HEK293 (cell line): ENCODE data around the gene CHM.
A peak's percentile ranks its signal among the peaks of the same experiment; 100 is the strongest.

Experiments
- CTCF ChIA-PET: fragments of 350-600 bp; formaldehyde crosslinking; extraction: SDS; loops from one replicate; lab custom pipeline; 2021; ENCODE audit warnings: antibody characterized with exemption; lab: Yijun Ruan, JAX
- POLR2A ChIA-PET: fragments of 300-600 bp; formaldehyde crosslinking; extraction: SDS; loops from one replicate; lab custom pipeline; 2020; ENCODE audit warnings: antibody characterized with exemption, inconsistent platforms; lab: Yijun Ruan, JAX
- H3K27ac ChIP-seq: fragments of 200-500 bp; sonication (Bioruptor generic); 2 replicates; pipeline ENCODE4 v1.5.1; 2014; ENCODE audit warnings: low read depth, low read length, control low read depth, inconsistent platforms; ENCODE audit errors: extremely low read depth
- H3K36me3 ChIP-seq, 2 experiments: fragments of 200-500 bp in 1 of 2; sonication (Bioruptor generic) in 1 of 2; 1 replicate in 1 of 2; 2 replicates in 1 of 2; pipeline ENCODE4 v1.5.1; 2014 to 2017; ENCODE audit warnings: inconsistent platforms in 2 of 2, low read length in 2 of 2; ENCODE audit not compliant: control insufficient read depth in 2 of 2, insufficient read depth in 1 of 2
- H3K4me1 ChIP-seq: fragments of 200-500 bp; sonication (Bioruptor generic); 2 replicates; pipeline ENCODE4 v1.5.1; 2014; ENCODE audit warnings: mild to moderate bottlenecking, low read length, inconsistent platforms; ENCODE audit not compliant: control insufficient read depth, insufficient read depth
- H3K4me3 ChIP-seq: 2 replicates; pipeline ENCODE4 v1.5.1; 2011; ENCODE audit warnings: low read depth, mild to moderate bottlenecking, control low read depth, low read length, moderate library complexity
- H3K9me3 ChIP-seq: fragments of 200-500 bp; sonication (Bioruptor generic); 2 replicates; pipeline ENCODE4 v1.5.1; 2014; ENCODE audit warnings: low read depth, low read length, inconsistent platforms; ENCODE audit not compliant: control insufficient read depth, insufficient read depth
- GLIS2 ChIP-seq: fragments of 450-650 bp; formaldehyde crosslinking; IDR thresholded peaks from 2 replicates; pipeline ENCODE4 v1.5.1; 2016; ENCODE audit warnings: missing biosample characterization, missing genetic modification characterization
- HOXD13 ChIP-seq: sonication (generic); formaldehyde crosslinking; IDR thresholded peaks from 2 replicates; pipeline ENCODE4 v1.8.0; 2022; ENCODE audit warnings: missing genetic modification reagents, borderline replicate concordance
- ZFP37 ChIP-seq: fragments of 450-650 bp; formaldehyde crosslinking; IDR thresholded peaks from 2 replicates; pipeline ENCODE4 v1.5.1; 2016; ENCODE audit warnings: missing biosample characterization, missing genetic modification characterization
- ZNF140 ChIP-seq: fragments of 450-650 bp; formaldehyde crosslinking; IDR thresholded peaks from 2 replicates; pipeline ENCODE4 v1.5.1; 2016; ENCODE audit warnings: missing biosample characterization, missing genetic modification characterization
- ZNF146 ChIP-seq: fragments of 450-650 bp; formaldehyde crosslinking; IDR thresholded peaks from 2 replicates; pipeline ENCODE4 v1.5.1; 2016; ENCODE audit warnings: missing biosample characterization, missing genetic modification characterization
- ZNF155 ChIP-seq: fragments of 450-650 bp; formaldehyde crosslinking; IDR thresholded peaks from 2 replicates; pipeline ENCODE4 v1.5.1; 2016; ENCODE audit warnings: missing biosample characterization, missing genetic modification characterization
- ZNF266 ChIP-seq: fragments of 450-650 bp; formaldehyde crosslinking; IDR thresholded peaks from 2 replicates; pipeline ENCODE4 v1.5.1; 2016; ENCODE audit warnings: missing biosample characterization, missing genetic modification characterization, low read depth
- ZNF335 ChIP-seq: fragments of 450-650 bp; formaldehyde crosslinking; conservative IDR thresholded peaks from 2 replicates; pipeline ENCODE4 v1.5.1; 2016; ENCODE audit warnings: missing biosample characterization, missing genetic modification characterization
- ZNF426 ChIP-seq: fragments of 450-650 bp; formaldehyde crosslinking; IDR thresholded peaks from 2 replicates; pipeline ENCODE4 v1.5.1; 2017; ENCODE audit warnings: missing biosample characterization, missing genetic modification characterization, mild to moderate bottlenecking, inconsistent platforms, moderate library complexity
- ZNF544 ChIP-seq: fragments of 450-650 bp; formaldehyde crosslinking; IDR thresholded peaks from 2 replicates; pipeline ENCODE4 v1.5.0; 2017; ENCODE audit warnings: missing biosample characterization, missing genetic modification characterization
- ZNF624 ChIP-seq: fragments of 450-650 bp; formaldehyde crosslinking; IDR thresholded peaks from 2 replicates; pipeline ENCODE4 v1.5.1; 2017; ENCODE audit warnings: missing biosample characterization, missing genetic modification characterization
- ZNF654 ChIP-seq: fragments of 450-650 bp; formaldehyde crosslinking; IDR thresholded peaks from 2 replicates; pipeline ENCODE4 v1.5.1; 2016; ENCODE audit warnings: low read depth, missing biosample characterization, missing genetic modification characterization
- ZNF658 ChIP-seq: fragments of 450-650 bp; formaldehyde crosslinking; IDR thresholded peaks from 2 replicates; pipeline ENCODE4; 2016; ENCODE audit warnings: missing biosample characterization, missing genetic modification characterization
- ZNF660 ChIP-seq: fragments of 450-650 bp; IDR thresholded peaks from 2 replicates; pipeline ENCODE4 v1.5.1; 2018; ENCODE audit warnings: missing biosample characterization, mild to moderate bottlenecking, missing genetic modification characterization
- ZNF670 ChIP-seq: fragments of 450-650 bp; formaldehyde crosslinking; IDR thresholded peaks from 2 replicates; pipeline ENCODE4 v1.5.1; 2016; ENCODE audit warnings: missing biosample characterization, missing genetic modification characterization, low read depth
- ZNF843 ChIP-seq: fragments of 450-650 bp; formaldehyde crosslinking; IDR thresholded peaks from 2 replicates; pipeline ENCODE4 v1.5.1; 2016; ENCODE audit warnings: missing biosample characterization, missing genetic modification characterization
- TF ChIP-seq, protein P1 (sequence below): fragments of 450-650 bp; formaldehyde crosslinking; IDR thresholded peaks from 2 replicates; pipeline ENCODE4 v1.5.1; 2017; ENCODE audit warnings: missing biosample characterization, missing genetic modification characterization
- TF ChIP-seq, protein P2 (sequence below): fragments of 450-650 bp; formaldehyde crosslinking; IDR thresholded peaks from 2 replicates; pipeline ENCODE4 v1.5.1; 2016; ENCODE audit warnings: missing biosample characterization, missing genetic modification characterization
- TF ChIP-seq, protein P3 (sequence below): fragments of 450-650 bp; formaldehyde crosslinking; IDR thresholded peaks from 2 replicates; pipeline ENCODE4; 2016; ENCODE audit warnings: missing biosample characterization, missing genetic modification characterization
- TF ChIP-seq, protein P4 (sequence below): fragments of 450-650 bp; formaldehyde crosslinking; IDR thresholded peaks from 2 replicates; pipeline ENCODE4 v1.5.1; 2016; ENCODE audit warnings: missing biosample characterization, missing genetic modification characterization
- TF ChIP-seq, protein P5 (sequence below): fragments of 450-650 bp; formaldehyde crosslinking; IDR thresholded peaks from 2 replicates; pipeline ENCODE4 v1.5.1; 2017; ENCODE audit warnings: missing biosample characterization, missing genetic modification characterization
- TF ChIP-seq, protein P6 (sequence below): fragments of 450-650 bp; formaldehyde crosslinking; IDR thresholded peaks from 2 replicates; pipeline ENCODE4 v1.5.1; 2016; ENCODE audit warnings: missing biosample characterization, missing genetic modification characterization
- TF ChIP-seq, protein P7 (sequence below): fragments of 450-650 bp; formaldehyde crosslinking; IDR thresholded peaks from 2 replicates; pipeline ENCODE4 v1.5.1; 2016; ENCODE audit warnings: missing biosample characterization, missing genetic modification characterization

The CHM gene

DNA sequence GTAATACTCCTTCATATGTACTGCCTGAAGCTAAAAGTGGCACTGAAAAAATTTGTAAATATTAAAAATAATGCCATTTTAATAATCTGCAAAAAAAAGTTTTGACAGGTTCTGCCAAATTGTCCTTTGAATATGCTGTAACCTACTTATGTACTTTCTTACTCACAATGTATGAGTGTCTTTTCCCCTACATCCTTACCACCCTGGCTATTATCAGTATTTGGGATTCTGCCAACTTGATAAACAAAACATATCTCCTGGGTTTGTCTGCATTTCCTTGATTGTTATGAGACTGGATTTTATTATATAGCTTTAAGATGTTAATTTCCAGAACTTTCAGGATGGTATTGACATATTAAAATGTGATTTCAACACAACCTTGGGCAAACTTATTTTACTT, 187.9 kb downstream of the CHM start:
- Histone ChIP-seq H3K27ac (no peak overlapping the region), H3K4me1 (no peaks in the 10 kb centered on the region), H3K4me3 (no peak overlapping the region), H3K36me3 (peaks cover 0 to 3% of the 10 kb centered on the region in 2 experiments; a peak in 2 of 3 replicates), H3K9me3 (no peaks in the 10 kb centered on the region; the same call in none of the 2 replicates)
- ChIA-PET POLR2A (no interaction called here), CTCF (no interaction called here)
- TF ChIP-seq ZFP37 (no peak), ZNF155 (tag by site-specific recombination) (no peak), ZNF660 (no peak), ZNF426 (tag by site-specific recombination) (no peak), HOXD13 (CRISPR knock-in tag) (no peak), ZNF266 (tag by site-specific recombination) (no peak)
- TF ChIP-seq, protein P1, sequence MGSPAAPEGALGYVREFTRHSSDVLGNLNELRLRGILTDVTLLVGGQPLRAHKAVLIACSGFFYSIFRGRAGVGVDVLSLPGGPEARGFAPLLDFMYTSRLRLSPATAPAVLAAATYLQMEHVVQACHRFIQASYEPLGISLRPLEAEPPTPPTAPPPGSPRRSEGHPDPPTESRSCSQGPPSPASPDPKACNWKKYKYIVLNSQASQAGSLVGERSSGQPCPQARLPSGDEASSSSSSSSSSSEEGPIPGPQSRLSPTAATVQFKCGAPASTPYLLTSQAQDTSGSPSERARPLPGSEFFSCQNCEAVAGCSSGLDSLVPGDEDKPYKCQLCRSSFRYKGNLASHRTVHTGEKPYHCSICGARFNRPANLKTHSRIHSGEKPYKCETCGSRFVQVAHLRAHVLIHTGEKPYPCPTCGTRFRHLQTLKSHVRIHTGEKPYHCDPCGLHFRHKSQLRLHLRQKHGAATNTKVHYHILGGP (tag by site-specific recombination): no peak
- TF ChIP-seq, protein P2, sequence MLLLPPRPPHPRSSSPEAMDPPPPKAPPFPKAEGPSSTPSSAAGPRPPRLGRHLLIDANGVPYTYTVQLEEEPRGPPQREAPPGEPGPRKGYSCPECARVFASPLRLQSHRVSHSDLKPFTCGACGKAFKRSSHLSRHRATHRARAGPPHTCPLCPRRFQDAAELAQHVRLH: no peak
- TF ChIP-seq, protein P3, sequence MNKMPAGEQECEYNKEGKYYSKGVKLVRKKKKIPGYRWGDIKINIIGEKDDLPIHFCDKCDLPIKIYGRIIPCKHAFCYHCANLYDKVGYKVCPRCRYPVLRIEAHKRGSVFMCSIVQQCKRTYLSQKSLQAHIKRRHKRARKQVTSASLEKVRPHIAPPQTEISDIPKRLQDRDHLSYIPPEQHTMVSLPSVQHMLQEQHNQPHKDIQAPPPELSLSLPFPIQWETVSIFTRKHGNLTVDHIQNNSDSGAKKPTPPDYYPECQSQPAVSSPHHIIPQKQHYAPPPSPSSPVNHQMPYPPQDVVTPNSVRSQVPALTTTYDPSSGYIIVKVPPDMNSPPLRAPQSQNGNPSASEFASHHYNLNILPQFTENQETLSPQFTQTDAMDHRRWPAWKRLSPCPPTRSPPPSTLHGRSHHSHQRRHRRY (tag by site-specific recombination): no peak

DNA sequence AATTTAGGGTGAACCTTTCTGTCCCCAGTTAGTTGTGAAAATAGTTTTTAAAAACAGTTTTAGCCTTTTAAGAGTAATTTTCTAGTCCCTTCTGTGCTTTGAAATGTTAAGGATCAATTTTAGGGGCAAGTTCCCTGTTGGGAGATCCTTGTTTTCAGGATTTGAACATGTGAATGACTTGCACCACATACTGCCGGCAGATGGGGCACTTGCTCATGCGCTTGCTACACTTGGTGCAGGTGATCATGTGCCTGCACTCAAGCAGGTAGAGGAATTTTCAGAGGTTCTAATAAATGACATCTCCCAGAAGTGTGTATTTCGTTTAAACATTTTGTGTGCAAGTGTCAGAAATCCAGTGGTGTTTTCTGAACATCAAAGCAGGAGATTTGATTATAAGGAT, 195.9 kb downstream of the CHM start:
- Histone ChIP-seq H3K4me3 (no peak overlapping the region), H3K36me3 (no peaks in the 10 kb centered on the region; a peak in 1 of 3 replicates), H3K4me1 (no peaks in the 10 kb centered on the region), H3K27ac (no peak overlapping the region), H3K9me3 (no peaks in the 10 kb centered on the region; the same call in 1 of the 2 replicates)
- TF ChIP-seq GLIS2 (tag by site-specific recombination): no peak
- peak; percentile 52 for TF ChIP-seq ZNF654 (tag by site-specific recombination)
- TF ChIP-seq, protein P4, sequence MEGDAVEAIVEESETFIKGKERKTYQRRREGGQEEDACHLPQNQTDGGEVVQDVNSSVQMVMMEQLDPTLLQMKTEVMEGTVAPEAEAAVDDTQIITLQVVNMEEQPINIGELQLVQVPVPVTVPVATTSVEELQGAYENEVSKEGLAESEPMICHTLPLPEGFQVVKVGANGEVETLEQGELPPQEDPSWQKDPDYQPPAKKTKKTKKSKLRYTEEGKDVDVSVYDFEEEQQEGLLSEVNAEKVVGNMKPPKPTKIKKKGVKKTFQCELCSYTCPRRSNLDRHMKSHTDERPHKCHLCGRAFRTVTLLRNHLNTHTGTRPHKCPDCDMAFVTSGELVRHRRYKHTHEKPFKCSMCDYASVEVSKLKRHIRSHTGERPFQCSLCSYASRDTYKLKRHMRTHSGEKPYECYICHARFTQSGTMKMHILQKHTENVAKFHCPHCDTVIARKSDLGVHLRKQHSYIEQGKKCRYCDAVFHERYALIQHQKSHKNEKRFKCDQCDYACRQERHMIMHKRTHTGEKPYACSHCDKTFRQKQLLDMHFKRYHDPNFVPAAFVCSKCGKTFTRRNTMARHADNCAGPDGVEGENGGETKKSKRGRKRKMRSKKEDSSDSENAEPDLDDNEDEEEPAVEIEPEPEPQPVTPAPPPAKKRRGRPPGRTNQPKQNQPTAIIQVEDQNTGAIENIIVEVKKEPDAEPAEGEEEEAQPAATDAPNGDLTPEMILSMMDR (tag by site-specific recombination): peak; percentile 24; the same call in 1 of the 2 replicates
- no peak for TF ChIP-seq ZNF670 (tag by site-specific recombination)
- POLR2A ChIA-PET: no interaction called here
- CTCF ChIA-PET: interaction anchor here (0.6 to 2.3 kb wide), 4 partner anchors 12 to 1848 kb away, joined by 3 to 10 read pairs (median 4); no protein-coding TSS in a partner anchor

DNA sequence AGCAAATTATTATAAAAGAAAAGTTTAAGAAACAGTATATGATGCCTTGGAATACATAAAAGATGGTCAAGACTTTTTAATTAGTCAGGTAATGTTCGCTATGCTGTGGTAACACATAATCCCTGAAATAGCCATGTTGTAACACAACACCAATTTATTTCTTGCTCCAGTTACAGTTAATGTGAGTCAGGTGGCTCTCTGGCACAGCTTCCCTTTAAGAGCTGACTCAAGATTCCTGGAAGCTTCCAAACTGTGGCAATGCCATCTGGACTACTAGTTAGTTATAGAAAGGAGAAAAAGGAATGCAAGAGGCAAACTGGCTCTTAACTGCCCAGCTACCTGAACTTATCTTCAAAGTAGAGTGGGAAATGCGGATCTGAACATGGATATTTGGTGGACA, 210.5 kb downstream of the CHM start:
- POLR2A ChIA-PET: no interaction called here
- CTCF ChIA-PET: no interaction called here
- no peak overlapping the region for H3K4me3 ChIP-seq
- TF ChIP-seq ZNF658 (tag by site-specific recombination): no peak
- TF ChIP-seq, protein P5, sequence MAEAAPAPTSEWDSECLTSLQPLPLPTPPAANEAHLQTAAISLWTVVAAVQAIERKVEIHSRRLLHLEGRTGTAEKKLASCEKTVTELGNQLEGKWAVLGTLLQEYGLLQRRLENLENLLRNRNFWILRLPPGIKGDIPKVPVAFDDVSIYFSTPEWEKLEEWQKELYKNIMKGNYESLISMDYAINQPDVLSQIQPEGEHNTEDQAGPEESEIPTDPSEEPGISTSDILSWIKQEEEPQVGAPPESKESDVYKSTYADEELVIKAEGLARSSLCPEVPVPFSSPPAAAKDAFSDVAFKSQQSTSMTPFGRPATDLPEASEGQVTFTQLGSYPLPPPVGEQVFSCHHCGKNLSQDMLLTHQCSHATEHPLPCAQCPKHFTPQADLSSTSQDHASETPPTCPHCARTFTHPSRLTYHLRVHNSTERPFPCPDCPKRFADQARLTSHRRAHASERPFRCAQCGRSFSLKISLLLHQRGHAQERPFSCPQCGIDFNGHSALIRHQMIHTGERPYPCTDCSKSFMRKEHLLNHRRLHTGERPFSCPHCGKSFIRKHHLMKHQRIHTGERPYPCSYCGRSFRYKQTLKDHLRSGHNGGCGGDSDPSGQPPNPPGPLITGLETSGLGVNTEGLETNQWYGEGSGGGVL (tag by site-specific recombination): no peak
- no peak for TF ChIP-seq ZNF544 (tag by site-specific recombination)
- no peak for TF ChIP-seq ZNF843
- TF ChIP-seq, protein P6, sequence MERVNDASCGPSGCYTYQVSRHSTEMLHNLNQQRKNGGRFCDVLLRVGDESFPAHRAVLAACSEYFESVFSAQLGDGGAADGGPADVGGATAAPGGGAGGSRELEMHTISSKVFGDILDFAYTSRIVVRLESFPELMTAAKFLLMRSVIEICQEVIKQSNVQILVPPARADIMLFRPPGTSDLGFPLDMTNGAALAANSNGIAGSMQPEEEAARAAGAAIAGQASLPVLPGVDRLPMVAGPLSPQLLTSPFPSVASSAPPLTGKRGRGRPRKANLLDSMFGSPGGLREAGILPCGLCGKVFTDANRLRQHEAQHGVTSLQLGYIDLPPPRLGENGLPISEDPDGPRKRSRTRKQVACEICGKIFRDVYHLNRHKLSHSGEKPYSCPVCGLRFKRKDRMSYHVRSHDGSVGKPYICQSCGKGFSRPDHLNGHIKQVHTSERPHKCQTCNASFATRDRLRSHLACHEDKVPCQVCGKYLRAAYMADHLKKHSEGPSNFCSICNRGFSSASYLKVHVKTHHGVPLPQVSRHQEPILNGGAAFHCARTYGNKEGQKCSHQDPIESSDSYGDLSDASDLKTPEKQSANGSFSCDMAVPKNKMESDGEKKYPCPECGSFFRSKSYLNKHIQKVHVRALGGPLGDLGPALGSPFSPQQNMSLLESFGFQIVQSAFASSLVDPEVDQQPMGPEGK (tag by site-specific recombination): no peak
- TF ChIP-seq ZNF140 (tag by site-specific recombination): no peak
- TF ChIP-seq, protein P7, sequence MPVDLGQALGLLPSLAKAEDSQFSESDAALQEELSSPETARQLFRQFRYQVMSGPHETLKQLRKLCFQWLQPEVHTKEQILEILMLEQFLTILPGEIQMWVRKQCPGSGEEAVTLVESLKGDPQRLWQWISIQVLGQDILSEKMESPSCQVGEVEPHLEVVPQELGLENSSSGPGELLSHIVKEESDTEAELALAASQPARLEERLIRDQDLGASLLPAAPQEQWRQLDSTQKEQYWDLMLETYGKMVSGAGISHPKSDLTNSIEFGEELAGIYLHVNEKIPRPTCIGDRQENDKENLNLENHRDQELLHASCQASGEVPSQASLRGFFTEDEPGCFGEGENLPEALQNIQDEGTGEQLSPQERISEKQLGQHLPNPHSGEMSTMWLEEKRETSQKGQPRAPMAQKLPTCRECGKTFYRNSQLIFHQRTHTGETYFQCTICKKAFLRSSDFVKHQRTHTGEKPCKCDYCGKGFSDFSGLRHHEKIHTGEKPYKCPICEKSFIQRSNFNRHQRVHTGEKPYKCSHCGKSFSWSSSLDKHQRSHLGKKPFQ (tag by site-specific recombination): no peak
- no peak for TF ChIP-seq ZNF335 (tag by site-specific recombination)
- TF ChIP-seq ZNF146: no peak
- no peak for TF ChIP-seq ZNF624 (tag by site-specific recombination)

More for the DNA sequence above, 210.5 kb downstream of the CHM start:
- Histone ChIP-seq H3K36me3 (no peaks in the 10 kb centered on the region), H3K27ac (no peak overlapping the region), H3K4me1 (no peaks in the 10 kb centered on the region), H3K9me3 (no peaks in the 10 kb centered on the region; the same call in 1 of the 2 replicates)
